Caco-2 (cell line): Measurements from ENCODE around the gene SHB. TPM values are rescaled to one million over a fixed set of nuclear protein-coding genes. Genes with fewer than 3 reads are reported as not detected.

Experiments used
- BruUV-seq: library from RNA; stranded (reverse); fragments of 400-500 nt; replicated peaks from 2 replicates; lab custom pipeline; 2021; lab: Mats Ljungman, UMichigan
- CTCF ChIA-PET: fragments of 300-600 bp; sonication (Branson Sonifier 250); formaldehyde crosslinking; loops from one replicate; lab custom pipeline; 2022; ENCODE audit warnings: antibody characterized with exemption; lab: Charles Lee
- POLR2A ChIA-PET: fragments of 300-600 bp; sonication (Branson Sonifier 250); formaldehyde crosslinking; loops from one replicate; lab custom pipeline; 2022; ENCODE audit warnings: antibody characterized with exemption; lab: Charles Lee
- DNase-seq, 2 experiments: peaks; one replicate each; pipeline versions ENCODE4 v3.0.0 to v3.0.0-alpha.2; 2020 to 2022
- H3K27me3 ChIP-seq: replicated peaks from 2 replicates; pipeline ENCODE4 v1.6.0; 2011; ENCODE audit warnings: low read length; ENCODE audit not compliant: control insufficient read depth, insufficient read depth
- H3K36me3 ChIP-seq: 2 replicates; pipeline ENCODE4 v1.5.1; 2011; ENCODE audit warnings: low read length; ENCODE audit not compliant: control insufficient read depth, insufficient read depth
- H3K4me1 ChIP-seq: fragments of 250-450 bp; sonication (Bioruptor Pico); 2 replicates; pipeline ENCODE4 v1.5.1; 2020; ENCODE audit warnings: mild to moderate bottlenecking
- H3K4me3 ChIP-seq: 2 replicates; pipeline ENCODE4 v1.5.1; 2011; ENCODE audit warnings: low read depth, mild to moderate bottlenecking, control low read depth, low read length
- H3K9me3 ChIP-seq: fragments of 250-450 bp; sonication (Bioruptor Pico); 2 replicates; pipeline ENCODE4 v1.5.1; 2020; ENCODE audit warnings: mild to moderate bottlenecking, moderate library complexity
- H3K27ac Mint-ChIP-seq: one replicate; pipeline ENCODE4 v1.8.0; 2022; ENCODE audit warnings: mixed read lengths; ENCODE audit not compliant: unreplicated experiment
- H3K27me3 Mint-ChIP-seq: one replicate; pipeline ENCODE4 v1.8.0; 2022; ENCODE audit warnings: mixed read lengths; ENCODE audit not compliant: insufficient read depth, unreplicated experiment
- H3K36me3 Mint-ChIP-seq: one replicate; pipeline ENCODE4 v1.8.0; 2022; ENCODE audit warnings: mild to moderate bottlenecking, mixed read lengths; ENCODE audit not compliant: insufficient read depth, unreplicated experiment
- H3K4me1 Mint-ChIP-seq: one replicate; pipeline ENCODE4 v1.8.0; 2022; ENCODE audit warnings: low read depth, mixed read lengths; ENCODE audit not compliant: unreplicated experiment
- H3K4me3 Mint-ChIP-seq: one replicate; pipeline ENCODE4 v1.8.0; 2022; ENCODE audit warnings: mild to moderate bottlenecking, moderate library complexity, mixed read lengths; ENCODE audit not compliant: unreplicated experiment
- H3K9me3 Mint-ChIP-seq: one replicate; pipeline ENCODE4 v1.8.0; 2022; ENCODE audit warnings: mixed read lengths; ENCODE audit not compliant: unreplicated experiment
- CTCF ChIP-seq, 2 experiments: fragments of 200-600 bp in 1 of 2; IDR thresholded peaks; 1 replicate in 1 of 2; 2 replicates in 1 of 2; pipeline versions ENCODE4 v1.5.1 to v1.8.0; 2011 to 2022; ENCODE audit warnings: antibody characterized with exemption in 1 of 2, control low read depth in 1 of 2, inconsistent platforms in 1 of 2, low read depth in 1 of 2, low read length in 1 of 2, mild to moderate bottlenecking in 1 of 2, moderate library complexity in 1 of 2; ENCODE audit not compliant: insufficient read depth in 1 of 2, severe bottlenecking in 1 of 2, unreplicated experiment in 1 of 2
- intact Hi-C: fragments of 100-400 bp; cut with micrococcal nuclease; formaldehyde crosslinking; loops from one replicate; pipeline ENCODE4 v1.10.0; 2022; ENCODE audit not compliant: unreplicated experiment
- total RNA-seq: library from RNA; stranded (reverse); gene quantifications from 2 replicates; pipeline ENCODE4 v1.2.3, GENCODE V29; 2022

Gene SHB
- total RNA-seq, 1 experiment from 2014 or later: 18.3 TPM

GRCh38 chr9:37948417-37948980 is 120.5 kb downstream of the SHB start:
- POLR2A ChIA-PET: no interaction called here
- no peak for TF ChIP-seq CTCF (IDR thresholded peaks at IDR 0.05; ENCODE audit: insufficient read depth in 1 of 2, low read depth in 1 of 2, low read length in 1 of 2, severe bottlenecking in 1 of 2, unreplicated experiment in 1 of 2)
- Histone ChIP-seq H3K4me3 (no peak overlapping the region), H3K27me3 (no peaks in the 10 kb centered on the region), H3K9me3 (no peaks in the 10 kb centered on the region), H3K36me3 (peaks cover 2% of the 10 kb centered on the region), H3K4me1 (peaks cover 44% of the 10 kb centered on the region)
- Mint-ChIP-seq H3K9me3 (no peaks in the 10 kb centered on the region), H3K4me3 (no peak overlapping the region), H3K27me3 (no peaks in the 10 kb centered on the region), H3K27ac (no peak overlapping the region), H3K36me3 (peaks cover 69% of the 10 kb centered on the region), H3K4me1 (peaks cover 40% of the 10 kb centered on the region)
- DNase-seq: no peak
- intact Hi-C loops: no loop called here
- CTCF ChIA-PET: no interaction called here
- BruUV-seq: no TSS peak

GRCh38 chr9:37947977-37948376 is 121.0 kb downstream of the SHB start:
- Histone ChIP-seq H3K36me3 (peaks cover 2% of the 10 kb centered on the region), H3K4me1 (peaks cover 49% of the 10 kb centered on the region), H3K27me3 (no peaks in the 10 kb centered on the region), H3K9me3 (no peaks in the 10 kb centered on the region), H3K4me3 (no peak overlapping the region)
- Mint-ChIP-seq H3K4me3 (no peak overlapping the region), H3K27me3 (no peaks in the 10 kb centered on the region), H3K36me3 (peaks cover 69% of the 10 kb centered on the region), H3K27ac (no peak overlapping the region), H3K4me1 (peaks cover 43% of the 10 kb centered on the region), H3K9me3 (no peaks in the 10 kb centered on the region)
- intact Hi-C loops: no loop called here
- DNase-seq: no peak
- ChIA-PET POLR2A (no interaction called here), CTCF (interaction anchor here (2.1 kb wide), 1 partner anchor 34 kb away, joined by 6 read pairs; no protein-coding TSS in a partner anchor)
- no peak for TF ChIP-seq CTCF (IDR thresholded peaks at IDR 0.05; ENCODE audit: insufficient read depth in 1 of 2, low read depth in 1 of 2, low read length in 1 of 2, severe bottlenecking in 1 of 2, unreplicated experiment in 1 of 2)
- BruUV-seq: no TSS peak

- Histone ChIP-seq H3K4me3 (no peak overlapping the region), H3K36me3 (peaks cover 2% of the 10 kb centered on the region), H3K4me1 (peaks cover 50% of the 10 kb centered on the region), H3K27me3 (no peaks in the 10 kb centered on the region), H3K9me3 (no peaks in the 10 kb centered on the region)
- no peak overlapping the region for H3K27ac Mint-ChIP-seq
- H3K4me3 Mint-ChIP-seq: no peak overlapping the region
- H3K9me3 Mint-ChIP-seq: no peaks in the 10 kb centered on the region
- peaks cover 40% of the 10 kb centered on the region for H3K4me1 Mint-ChIP-seq
- H3K27me3 Mint-ChIP-seq: no peaks in the 10 kb centered on the region
- H3K36me3 Mint-ChIP-seq: peaks cover 67% of the 10 kb centered on the region
- no peak for DNase-seq
- ChIA-PET CTCF (interaction anchor here (2.1 kb wide), 1 partner anchor 34 kb away, joined by 6 read pairs; no protein-coding TSS in a partner anchor), POLR2A (no interaction called here)
- BruUV-seq: no TSS peak
- TF ChIP-seq CTCF (IDR thresholded peaks at IDR 0.05; ENCODE audit: insufficient read depth in 1 of 2, low read depth in 1 of 2, low read length in 1 of 2, severe bottlenecking in 1 of 2, unreplicated experiment in 1 of 2): no peak
- intact Hi-C loops: no loop called here
Observed at GRCh38 chr9:37947471-37947870, 121.6 kb downstream of the SHB start.
